ENCODE results near the gene ART5.

Gene ART5, protein sequence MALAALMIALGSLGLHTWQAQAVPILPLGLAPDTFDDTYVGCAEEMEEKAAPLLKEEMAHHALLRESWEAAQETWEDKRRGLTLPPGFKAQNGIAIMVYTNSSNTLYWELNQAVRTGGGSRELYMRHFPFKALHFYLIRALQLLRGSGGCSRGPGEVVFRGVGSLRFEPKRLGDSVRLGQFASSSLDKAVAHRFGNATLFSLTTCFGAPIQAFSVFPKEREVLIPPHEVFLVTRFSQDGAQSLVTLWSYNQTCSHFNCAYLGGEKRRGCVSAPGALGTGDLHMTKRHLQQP

DNA sequence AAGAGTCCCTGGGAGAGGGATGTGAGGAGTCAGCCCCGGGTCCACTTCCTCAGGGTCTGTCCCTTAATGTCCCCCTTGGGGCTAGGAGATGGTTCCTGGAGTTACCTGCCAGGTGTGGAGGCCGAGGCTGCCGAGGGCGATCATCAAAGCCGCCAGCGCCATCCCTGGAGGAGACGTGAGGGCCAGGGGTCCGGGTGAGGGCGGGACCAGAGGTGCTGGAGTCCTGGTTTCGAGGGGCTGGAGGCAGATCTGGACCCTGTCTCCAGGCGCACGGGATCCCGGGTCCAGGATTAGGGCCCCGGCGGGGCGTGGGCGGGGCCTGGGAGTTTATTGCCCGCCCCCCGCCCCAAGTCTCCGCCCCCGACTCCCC is at the start of gene ART5:
Gene ART5 (minus strand): TSS at position 292 of the 370 bp plus-strand sequence. CDS start 130 bp downstream, at position 162.
- DNase-seq (ENCODE audit: low read depth) = no peak

DNA sequence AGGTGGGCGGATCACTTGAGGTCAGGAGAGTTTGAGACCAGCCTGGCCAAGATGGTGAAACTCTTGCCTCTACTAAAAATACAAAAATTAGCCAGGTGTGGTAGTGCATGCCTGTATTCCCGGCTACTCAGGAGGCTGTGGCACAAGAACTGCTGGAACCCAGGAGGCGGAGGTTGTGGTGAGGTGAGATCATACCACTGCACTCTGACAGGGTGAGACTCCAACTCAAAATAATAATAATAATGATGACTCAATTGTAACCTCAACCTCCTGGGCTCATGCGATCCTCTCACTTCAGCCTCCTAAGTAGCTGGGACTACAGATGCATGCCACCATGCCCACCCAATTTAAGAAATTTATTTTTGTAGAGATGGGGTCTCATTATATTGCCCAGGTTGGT is 45.0 kb upstream of the ART5 start:
- no peak for DNase-seq (ENCODE audit: low read depth)

DNA sequence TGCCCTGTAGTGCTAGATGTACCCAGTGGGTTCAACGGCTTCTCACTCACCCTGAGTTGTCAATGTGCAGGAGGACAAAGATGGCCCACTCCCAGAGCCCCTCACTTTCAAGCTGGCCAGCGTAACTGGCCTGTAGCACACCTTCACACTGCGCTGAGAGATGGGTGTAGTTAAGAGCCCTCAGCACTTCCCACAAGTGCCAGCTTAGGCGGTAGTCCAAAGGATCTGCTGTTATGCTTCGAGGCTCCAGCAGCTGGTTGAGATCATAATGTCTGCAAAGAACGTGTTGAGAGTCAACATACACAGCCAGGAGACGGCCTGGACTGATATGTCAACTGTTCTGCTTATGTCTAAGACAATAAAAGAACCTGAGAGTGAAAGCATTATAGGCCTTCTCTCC is 44.1 kb upstream of the ART5 start:
- no peak for DNase-seq (ENCODE audit: low read depth)

DNA sequence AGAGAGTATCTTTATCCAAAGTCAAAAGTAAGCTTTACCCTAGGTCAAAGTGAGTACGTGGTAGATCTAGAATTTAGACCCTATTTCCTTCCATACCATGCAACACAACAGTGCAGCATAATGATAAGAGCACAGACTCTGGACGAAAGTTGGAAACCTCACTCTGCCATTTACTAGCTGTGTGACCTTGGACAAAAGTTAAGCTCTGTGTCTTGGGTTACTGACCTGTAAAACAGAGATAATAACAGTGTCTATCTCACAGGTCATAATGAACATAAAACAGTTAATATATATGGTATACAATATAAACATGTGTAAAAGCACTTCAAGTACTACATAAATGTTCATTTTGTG is 43.0 kb upstream of the ART5 start:
- DNase-seq (ENCODE audit: low read depth) = no peak

DNA sequence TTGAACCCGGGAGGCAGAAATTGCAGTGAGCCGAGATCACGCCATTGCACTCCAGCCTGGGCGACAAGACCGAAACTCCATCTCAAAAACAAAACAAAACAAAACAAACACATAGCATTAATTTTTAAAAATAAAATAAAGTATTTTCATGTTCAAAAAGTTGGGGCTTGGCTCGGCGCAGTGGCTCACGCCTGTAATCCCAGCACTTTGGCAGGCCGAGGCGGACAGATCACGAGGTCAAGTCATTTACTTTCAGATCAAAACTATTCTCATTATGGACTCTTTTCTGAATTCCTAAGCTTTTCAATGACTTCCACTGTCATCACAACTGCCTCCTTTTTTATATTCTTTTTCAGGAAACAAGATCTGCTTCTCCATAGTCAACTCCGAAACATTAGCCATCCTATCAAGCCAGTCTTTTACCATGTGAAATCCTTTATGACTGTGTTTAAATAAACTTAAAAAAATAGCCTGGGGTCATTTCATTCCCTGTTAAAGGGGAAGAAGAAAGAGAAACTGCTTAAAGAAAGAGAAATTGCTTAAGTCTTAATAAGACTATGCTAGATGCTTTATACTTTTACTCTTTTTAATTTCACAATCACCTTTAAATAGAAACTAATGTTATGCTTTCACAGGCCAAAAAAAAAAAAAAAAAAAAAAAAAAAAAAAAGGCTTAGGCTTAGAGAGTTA is 42.5 kb upstream of the ART5 start:
- DNase-seq (ENCODE audit: low read depth) = no peak

DNA sequence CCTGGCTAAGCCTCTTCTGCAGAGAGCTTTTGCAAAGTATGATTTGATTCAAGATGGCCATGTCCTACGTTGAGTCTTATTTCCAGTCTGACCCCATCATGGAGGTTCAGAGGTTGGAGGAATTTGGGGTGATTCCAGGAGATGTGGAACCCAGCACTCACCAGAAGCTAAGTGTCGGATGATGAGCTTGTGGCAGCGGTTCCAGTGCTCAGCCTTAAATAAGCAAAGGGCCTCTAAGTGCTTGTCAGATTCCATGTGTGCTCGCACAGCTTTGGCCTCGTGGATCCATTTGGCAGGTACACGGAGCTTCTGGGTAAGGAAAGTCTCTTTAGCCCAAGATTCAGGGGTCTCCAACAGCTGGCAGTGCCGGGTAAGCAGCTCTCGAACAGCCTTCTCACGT is 41.2 kb upstream of the ART5 start:
- DNase-seq (ENCODE audit: low read depth) = no peak

DNA sequence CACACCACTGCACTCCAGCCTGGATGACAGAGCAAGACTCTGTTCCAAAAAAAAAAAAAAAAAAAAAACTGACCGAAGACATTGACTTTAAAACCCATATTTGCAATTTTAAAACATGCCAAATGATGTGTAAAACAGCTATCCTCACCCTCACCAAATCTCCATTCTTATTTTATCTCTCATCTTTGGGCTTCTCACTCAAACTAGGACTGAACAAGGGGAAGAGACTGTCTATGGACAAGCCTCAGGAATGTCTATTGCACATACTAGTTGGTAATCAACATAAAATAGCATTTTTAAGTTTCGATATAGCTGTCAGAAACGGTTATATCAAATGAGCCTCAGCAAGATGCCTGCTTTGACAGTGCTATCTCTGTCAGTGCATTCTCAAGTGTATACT is 37.3 kb upstream of the ART5 start:
- no peak for DNase-seq (ENCODE audit: low read depth)

DNA sequence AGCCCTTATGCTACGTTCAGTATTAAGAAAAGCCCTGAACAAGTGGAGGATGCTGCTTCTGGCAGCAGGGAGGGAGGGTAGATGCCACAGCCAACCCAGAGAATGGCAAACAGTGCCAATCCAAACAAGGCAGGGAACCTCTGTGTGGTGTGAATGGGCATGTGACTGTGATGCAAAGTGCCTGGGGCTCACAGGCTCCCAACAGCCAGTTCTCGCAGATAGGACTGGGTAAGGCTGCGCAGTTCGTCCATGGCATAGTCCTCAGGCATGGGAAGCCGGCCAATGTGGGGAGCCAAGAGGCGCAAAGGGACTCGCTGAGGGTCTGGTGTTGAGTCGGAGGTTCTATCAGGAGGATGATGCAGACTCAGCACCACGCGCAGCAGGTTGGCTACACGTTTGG is 34.2 kb upstream of the ART5 start:
- DNase-seq (ENCODE audit: low read depth) = no peak

DNA sequence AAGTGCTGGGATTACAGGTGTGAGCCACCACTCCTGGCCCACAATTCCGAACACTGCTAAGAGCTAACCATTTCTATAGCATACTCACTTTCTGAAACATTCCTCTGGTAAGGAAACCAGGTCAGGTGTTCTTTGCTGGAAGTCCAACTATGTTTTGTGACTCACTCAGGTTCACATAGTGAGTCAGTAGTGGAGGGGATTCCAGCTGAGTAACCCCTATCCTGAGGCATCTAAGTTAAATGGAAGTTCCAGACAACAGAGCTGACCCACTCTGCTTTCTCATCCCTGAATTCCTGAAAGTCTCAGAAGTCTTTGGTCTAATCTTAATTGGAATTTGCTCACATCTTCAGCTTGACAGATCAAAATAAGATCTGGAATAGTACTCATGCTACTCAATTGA is 32.4 kb upstream of the ART5 start:
- no peak for DNase-seq (ENCODE audit: low read depth)

DNA sequence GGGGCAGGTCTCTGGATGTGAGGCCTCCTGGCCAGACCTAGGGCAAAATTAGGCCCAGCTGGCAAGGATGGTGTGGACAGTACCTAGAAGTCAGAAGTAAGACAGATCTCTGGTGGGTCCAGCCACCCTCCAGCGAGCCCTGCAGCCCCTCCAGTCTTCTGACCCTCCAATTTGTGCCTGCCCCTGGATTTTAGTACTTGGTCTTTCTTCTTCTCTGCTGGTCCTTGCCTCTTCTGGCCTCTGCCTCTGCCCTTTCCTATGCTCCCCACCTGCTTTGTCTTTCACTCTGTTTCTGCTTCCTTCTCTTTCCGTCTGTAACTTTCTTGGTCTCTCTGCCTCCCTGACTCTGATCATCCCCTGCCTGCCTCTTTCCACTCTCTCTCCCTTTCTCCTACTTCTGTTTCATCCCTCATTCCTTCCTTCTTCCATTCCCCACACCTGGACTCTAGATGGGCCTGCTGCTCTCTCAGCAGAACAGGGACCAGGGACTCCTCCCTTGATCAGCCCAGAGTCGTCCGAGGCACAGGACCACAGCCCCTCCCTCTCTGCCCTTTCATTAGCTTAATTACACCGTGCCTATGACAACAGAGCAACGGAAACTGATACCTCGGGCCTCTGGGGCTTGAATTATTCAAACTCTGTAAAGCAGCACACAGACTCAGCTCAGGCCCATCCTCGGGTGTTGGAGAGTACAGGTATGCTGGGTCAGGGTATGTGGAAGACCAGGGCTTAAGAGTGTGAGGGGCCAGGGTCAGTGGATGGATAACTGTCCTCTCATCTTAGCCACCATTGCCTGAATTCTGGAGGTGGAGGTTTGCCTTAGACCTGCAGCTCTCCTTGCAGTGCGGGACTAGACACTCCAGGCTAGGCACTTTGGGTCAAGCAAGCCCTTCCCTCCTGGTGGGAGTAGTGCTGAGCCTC is 29.8 kb upstream of the ART5 start, which contains the start of gene CHRNA10:
Gene CHRNA10 (minus strand): TSS at position 51 of the 921 bp plus-strand sequence. CDS start 72 bp downstream, outside the sequence.
- no peak for DNase-seq (ENCODE audit: low read depth)

DNA sequence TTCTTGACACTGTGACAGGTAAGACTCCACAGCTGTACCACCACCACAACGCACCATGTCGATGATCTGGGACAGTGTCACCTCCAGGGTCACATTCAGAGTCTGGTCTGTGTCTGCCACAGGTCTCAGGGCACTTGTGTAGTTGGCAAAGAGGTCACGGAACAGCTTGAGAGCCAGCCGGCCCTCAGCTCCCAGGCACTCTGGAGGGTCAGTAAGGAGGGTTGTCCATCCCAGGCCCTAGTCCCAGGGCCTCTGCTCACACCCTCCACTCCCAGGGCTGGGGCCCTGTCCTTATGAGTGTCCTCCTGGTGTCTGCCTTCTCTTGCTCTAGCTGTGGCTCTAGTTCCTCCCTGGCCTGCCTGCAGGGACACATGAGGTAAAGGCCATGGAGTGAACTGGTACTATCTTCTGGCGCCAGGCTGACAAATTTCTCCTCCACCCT is 28.0 kb upstream of the ART5 start:
- no peak for DNase-seq (ENCODE audit: low read depth)

DNA sequence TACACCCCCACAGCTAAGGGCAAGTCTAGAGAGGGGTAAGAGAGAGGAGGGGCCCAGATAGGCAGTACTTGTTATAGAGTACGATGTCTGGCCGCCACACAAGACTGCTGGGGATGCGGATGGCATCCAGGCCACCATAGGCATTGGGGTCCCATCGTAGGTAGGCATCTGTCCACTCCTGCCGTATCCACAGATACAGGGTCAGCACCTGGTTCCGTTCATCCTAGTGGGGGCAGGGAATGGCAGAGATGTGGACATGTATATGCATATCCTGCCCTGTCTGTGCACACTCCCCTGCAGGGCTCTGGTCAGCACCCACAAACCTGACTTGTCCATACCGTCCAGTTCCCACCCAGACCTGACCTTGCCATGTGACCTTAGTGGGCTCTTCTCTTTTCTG is 27.3 kb upstream of the ART5 start:
- DNase-seq (ENCODE audit: low read depth) = no peak

DNA sequence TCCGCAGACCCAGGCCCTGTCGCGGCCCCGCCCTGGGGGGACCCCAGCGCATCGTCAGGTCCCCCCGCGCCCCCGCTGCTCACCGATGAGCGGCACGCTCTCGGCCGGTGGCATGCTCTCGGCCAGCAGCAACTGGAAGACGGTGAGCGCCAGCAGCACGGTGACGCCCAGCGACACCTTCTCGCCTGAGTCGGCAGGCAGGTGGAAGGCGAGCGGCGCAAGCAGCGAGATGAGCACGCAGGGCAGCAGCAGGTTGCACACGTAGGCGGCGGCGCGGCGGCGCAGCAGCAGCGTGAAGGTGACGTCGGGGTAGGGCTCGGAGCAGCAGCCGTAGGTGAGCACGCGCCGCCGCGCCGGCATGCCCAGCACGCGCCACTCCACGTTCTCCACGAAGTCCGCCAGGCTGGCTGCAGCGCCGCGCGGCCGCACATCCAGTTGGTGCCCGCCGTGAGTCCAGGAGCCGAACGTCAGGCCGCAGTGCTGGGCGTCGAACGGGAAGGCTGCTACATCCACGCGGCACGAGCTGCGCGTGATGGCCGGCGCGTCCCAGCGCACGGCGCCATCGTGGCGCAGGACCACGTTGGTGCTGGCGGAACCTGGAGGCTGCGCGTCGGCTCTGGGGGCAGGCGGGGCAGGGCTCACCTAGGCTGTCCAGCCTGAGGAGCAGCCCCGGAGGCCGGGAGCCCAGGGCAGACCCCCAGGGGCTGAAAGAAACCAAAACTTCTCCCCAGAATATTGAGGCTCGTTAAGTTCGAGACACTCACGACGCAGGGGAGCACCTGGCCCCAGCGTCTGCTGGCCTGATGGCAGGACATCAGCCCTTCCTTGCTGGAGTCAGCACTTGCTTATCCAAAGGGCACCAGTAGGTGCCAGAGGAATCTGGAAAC is 25.6 kb upstream of the ART5 start:
- DNase-seq (ENCODE audit: low read depth) = no peak

DNA sequence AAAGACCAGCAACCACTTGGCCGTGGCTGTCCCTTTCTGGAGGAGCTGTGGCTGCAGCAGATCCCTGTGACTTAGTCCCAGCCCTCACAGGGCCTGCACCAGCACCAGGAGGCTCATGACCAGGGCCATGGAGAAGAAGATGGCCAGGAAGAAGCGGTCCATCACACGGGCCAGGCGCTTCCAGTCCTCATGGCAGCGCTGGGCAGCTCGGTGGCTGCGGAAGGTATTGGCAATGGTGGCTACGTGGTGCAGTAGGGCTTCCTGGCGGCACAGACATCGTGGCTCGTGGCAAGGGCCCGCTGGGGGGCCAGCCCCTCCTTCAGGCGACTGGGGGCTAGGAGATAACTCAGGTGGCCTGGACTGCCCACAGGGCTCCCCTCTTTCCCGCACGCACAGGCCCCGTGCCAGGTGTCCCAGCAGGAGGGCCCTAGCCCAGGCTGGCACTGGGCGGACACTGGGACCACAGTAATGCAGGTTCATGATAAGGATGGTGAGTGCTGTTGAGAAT is 24.3 kb upstream of the ART5 start:
- DNase-seq (ENCODE audit: low read depth) = no peak

DNA sequence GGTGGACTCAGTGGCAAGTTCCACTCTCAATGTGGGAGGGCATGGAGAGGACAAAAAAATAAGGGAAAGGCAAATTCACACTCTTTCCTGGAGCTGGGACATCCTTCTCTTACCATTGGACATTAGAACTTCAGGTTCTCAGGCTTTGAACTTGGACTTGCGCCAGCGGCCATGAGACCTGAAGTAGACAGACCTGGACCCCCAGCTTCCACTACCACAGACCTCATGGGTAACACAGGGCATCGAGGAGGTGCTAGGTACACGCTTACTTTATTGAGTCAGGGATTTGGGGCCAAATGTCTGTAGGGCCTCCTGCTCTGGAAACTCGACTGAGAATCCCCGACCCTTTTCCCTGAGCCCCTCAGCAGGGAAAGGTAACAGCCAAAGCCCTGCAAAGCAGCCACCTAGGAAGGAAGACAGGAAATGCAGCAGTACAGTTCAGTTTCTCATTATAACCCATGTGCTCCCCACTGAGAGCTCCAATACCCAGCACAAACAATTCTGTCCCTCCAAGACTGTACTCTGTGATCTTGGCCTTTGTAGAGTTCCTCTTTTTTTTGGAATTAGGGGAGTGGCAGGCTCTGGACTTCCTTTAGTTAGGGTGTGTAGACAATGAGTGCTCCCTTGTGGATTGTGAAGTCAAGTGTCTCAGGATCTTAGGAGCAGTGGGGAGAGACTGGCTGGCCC is 23.7 kb upstream of the ART5 start:
- DNase-seq (ENCODE audit: low read depth) = no peak

DNA sequence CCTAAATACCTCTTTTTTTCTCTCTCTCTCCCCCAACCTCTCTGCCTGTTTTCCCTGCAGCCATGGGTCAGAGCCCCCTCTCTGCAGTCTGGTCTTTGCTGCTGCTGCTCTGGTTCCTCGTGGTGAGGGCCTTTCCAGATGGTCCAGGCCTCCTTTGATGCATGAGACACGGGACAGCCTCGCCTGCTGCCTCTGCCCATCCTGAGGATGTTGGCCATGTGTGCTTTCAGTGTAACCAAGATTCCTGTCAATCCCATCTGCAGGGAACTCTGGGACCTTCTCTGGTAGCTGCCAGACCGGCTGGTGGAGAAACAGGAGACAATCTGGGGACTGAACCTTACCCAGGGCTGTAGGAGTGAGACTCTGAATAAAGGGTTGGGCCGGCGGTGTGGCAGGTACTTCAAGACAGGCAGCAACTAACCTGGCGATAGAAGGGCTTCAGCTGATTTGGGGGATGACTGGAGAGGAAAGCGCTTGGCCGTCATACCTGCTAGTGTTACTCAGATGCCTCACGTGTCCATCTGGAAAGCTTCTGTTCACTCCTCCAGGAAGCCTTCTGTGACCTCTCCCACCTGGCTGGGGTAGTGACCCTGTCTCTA is 22.3 kb upstream of the ART5 start:
- no peak for DNase-seq (ENCODE audit: low read depth)

DNA sequence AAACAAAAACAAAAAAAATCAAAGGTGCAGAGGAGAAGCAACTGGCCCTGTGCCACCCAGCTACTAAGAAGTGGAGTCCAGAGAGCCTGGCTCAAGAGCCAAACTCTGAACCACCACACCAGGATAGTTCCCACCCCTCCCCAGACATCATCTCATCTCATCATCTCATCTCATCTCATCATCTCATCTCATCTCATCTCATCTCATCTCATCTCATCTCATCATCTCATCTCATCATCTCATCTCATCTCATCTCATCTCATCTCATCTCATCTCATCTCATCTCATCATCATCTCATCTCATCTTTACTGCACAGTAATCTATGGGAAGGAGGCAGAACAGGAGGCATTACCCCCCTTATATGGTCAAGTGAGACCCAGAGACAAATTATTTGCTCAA is 21.1 kb upstream of the ART5 start:
- no peak for DNase-seq (ENCODE audit: low read depth)

DNA sequence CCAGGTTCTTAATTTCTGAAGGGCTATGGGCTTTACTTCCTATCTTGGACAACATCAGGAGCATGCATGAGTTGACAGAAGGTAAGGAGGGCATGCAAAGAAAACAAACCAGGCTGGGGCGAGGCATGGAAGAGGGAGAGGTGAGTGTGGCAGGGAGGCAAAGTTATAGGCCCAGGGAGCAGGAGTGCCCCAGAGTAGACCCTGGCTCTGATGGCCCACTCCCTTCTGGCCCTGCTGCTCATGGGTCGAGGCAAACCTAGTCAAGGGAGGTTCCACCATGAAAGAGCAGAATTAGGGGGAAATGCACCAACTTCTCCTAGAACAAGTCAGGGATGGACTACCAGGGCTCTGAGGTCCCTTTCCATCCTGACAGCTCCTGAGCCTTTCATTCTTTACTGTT is 19.2 kb upstream of the ART5 start:
- no peak for DNase-seq (ENCODE audit: low read depth)

DNA sequence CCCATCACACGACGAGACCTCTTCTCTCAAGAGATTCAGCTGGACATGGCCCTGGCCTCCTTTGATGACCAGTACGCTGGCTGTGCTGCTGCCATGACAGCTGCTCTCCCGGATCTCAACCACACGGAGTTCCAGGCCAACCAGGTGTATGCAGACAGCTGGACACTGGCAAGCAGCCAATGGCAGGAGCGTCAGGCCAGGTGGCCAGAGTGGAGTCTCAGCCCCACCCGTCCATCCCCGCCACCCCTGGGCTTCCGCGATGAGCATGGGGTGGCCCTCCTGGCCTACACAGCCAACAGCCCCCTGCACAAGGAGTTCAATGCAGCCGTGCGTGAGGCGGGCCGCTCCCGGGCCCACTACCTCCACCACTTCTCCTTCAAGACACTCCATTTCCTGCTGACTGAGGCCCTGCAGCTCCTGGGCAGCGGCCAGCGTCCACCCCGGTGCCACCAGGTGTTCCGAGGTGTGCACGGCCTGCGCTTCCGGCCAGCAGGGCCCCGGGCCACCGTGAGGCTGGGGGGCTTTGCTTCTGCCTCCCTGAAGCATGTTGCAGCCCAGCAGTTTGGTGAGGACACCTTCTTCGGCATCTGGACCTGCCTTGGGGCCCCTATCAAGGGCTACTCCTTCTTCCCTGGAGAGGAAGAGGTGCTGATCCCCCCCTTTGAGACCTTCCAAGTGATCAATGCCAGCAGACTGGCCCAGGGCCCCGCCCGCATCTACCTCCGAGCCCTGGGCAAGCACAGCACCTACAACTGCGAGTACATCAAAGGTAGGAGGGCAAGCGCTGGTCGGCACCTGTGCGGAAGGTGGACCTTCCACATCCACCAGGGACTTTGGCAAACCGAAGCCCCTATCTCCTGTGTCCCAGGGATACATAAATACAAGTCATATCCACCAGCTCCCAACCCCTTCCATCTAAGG is 18.1 kb upstream of the ART5 start:
- no peak for DNase-seq (ENCODE audit: low read depth)

Measured in stimulated activated CD4-positive, alpha-beta T cell treated with anti-CD3 and anti-CD28 coated beads, Interleukin-2, amount 100 ng/mL, for 4 hours (primary cell).